GM18873 (cell line): ENCODE results near the gene NRCAM.
"Not testable (repeated sequence)": the region's sequence is repeated elsewhere in the genome, so short reads cannot be mapped to it uniquely, and the experiment has no call there.

ENCODE experiments used
- ATAC-seq: cut with Tn5 transposase; IDR thresholded peaks from one replicate; pipeline ENCODE4 v1.9.1; 2021; ENCODE audit warnings: mild to moderate bottlenecking, moderate library complexity, moderate number of reproducible peaks; ENCODE audit not compliant: unreplicated experiment, low FRiP score

The NRCAM gene

GRCh38 chr7:108360058-108360800 lies 96.0 kb downstream of the NRCAM start:
- ATAC-seq: no peak

- no peak for ATAC-seq
Observed at GRCh38 chr7:108358553-108358952, 97.7 kb downstream of the NRCAM start.

- ATAC-seq: no peak
Observed at GRCh38 chr7:108351729-108352131, 104.5 kb downstream of the NRCAM start.

GRCh38 chr7:108348913-108349312 lies 107.3 kb downstream of the NRCAM start:
- no peak for ATAC-seq

- no peak for ATAC-seq
Observed at GRCh38 chr7:108347616-108348015, 108.6 kb downstream of the NRCAM start.

GRCh38 chr7:108345710-108346336 lies 110.4 kb downstream of the NRCAM start:
- no peak for ATAC-seq

- no peak for ATAC-seq
Observed at GRCh38 chr7:108340856-108341411, 115.3 kb downstream of the NRCAM start.

- not testable (repeated sequence) for ATAC-seq
Observed at GRCh38 chr7:108340406-108340805, 115.8 kb downstream of the NRCAM start.

- no peak for ATAC-seq
Observed at GRCh38 chr7:108335269-108335918, 120.8 kb downstream of the NRCAM start.

GRCh38 chr7:108332937-108333336 lies 123.3 kb downstream of the NRCAM start:
- ATAC-seq: no peak

- ATAC-seq: no peak
Observed at GRCh38 chr7:108331971-108332370, 124.3 kb downstream of the NRCAM start.

GRCh38 chr7:108330227-108330626 lies 126.0 kb downstream of the NRCAM start:
- no peak for ATAC-seq

GRCh38 chr7:108329514-108329913 lies 126.7 kb downstream of the NRCAM start:
- ATAC-seq: no peak

- ATAC-seq: peak; percentile 51
Observed at GRCh38 chr7:108328174-108328651, 128.0 kb downstream of the NRCAM start.

GRCh38 chr7:108327353-108327752 lies 128.9 kb downstream of the NRCAM start:
- ATAC-seq: no peak

- ATAC-seq: no peak
Observed at GRCh38 chr7:108326938-108327337, 129.3 kb downstream of the NRCAM start.

GRCh38 chr7:108324053-108325038 lies 131.9 kb downstream of the NRCAM start:
- ATAC-seq: no peak

- no peak for ATAC-seq
Observed at GRCh38 chr7:108322925-108323832, 133.1 kb downstream of the NRCAM start.

GRCh38 chr7:108322046-108322445 lies 134.2 kb downstream of the NRCAM start:
- no peak for ATAC-seq
